Left lung (tissue), 10 donors: Measurements from ENCODE around the gene LAMC1. TPM values are rescaled to one million over a fixed set of nuclear protein-coding genes. Genes with fewer than 3 reads are reported as not detected.
A peak's percentile ranks its signal among the peaks of the same experiment; 100 is the strongest.

Experiments
- ATAC-seq: fragments of 200-7000 bp; cut with Tn5 transposase; one replicate; pipeline ENCODE4 v1.9.1; 2020; ENCODE audit warnings: moderate library complexity
- DNase-seq, 4 donors: peaks; one replicate each; pipeline ENCODE4 v3.0.0-alpha.2; 2013 to 2020
- H3K27ac ChIP-seq, 2 donors: fragments of 200-600 bp; sonication (generic) in 1 of 2; one replicate each; pipeline versions ENCODE4 v1.5.0 to v1.8.0; 2020 to 2021
- H3K27me3 ChIP-seq, 2 donors: fragments of 200-600 bp; sonication (generic) in 1 of 2; one replicate each; pipeline versions ENCODE4 v1.5.0 to v1.8.0; 2020 to 2021
- H3K36me3 ChIP-seq, 2 donors: fragments of 200-600 bp; sonication (generic) in 1 of 2; one replicate each; pipeline versions ENCODE4 v1.5.0 to v1.8.0; 2020 to 2021
- H3K4me1 ChIP-seq, 2 donors: fragments of 200-600 bp; one replicate each; pipeline ENCODE4 v1.8.0; 2021
- H3K4me3 ChIP-seq, 2 donors: fragments of 200-600 bp; sonication (generic) in 1 of 2; one replicate each; pipeline versions ENCODE4 v1.5.0 to v1.8.0; 2020 to 2021; ENCODE audit warnings: mild to moderate bottlenecking in 1 of 2
- H3K9me3 ChIP-seq, 2 donors: fragments of 200-600 bp; sonication (generic) in 1 of 2; one replicate each; pipeline versions ENCODE4 v1.5.0 to v1.8.0; 2020 to 2021
- intact Hi-C, 2 donors: fragments of 100-400 bp; cut with DNase I; formaldehyde crosslinking; loops; one replicate each; pipeline versions ENCODE4 v1.11.2 to v1.14.2; 2022
- polyA plus RNA-seq, 6 donors: library from polyadenylated mRNA; unstranded; fragments of 120-200 nt; gene quantifications; one replicate each; pipeline ENCODE4 v1.2.1, GENCODE V29; 2013; ENCODE audit not compliant: insufficient read length in 6 of 6
- total RNA-seq, 2 donors: library from RNA; stranded (reverse); fragmentation: NEBNext Ultra II Directional; extraction: Animal tissue kit (Norgen Biotek cat#: 25700); gene quantifications; one replicate each; pipeline ENCODE4 v1.2.1, GENCODE V29; 2021
- TF ChIP-seq, protein P1 (sequence below), 2 donors: fragments of 200-600 bp; sonication (generic) in 1 of 2; IDR thresholded peaks; one replicate each; pipeline versions ENCODE4 v1.5.0 to v1.8.0; 2021; ENCODE audit warnings: antibody characterized with exemption in 2 of 2
- donor health status: DM: no; HTN: yes; CAD: no.
- donor health status: DM: no; HTN: no; CAD: no.

The LAMC1 gene
- total and polyA plus RNA-seq, 8 donors, result 144 to 357 (median 321) TPM

DNA sequence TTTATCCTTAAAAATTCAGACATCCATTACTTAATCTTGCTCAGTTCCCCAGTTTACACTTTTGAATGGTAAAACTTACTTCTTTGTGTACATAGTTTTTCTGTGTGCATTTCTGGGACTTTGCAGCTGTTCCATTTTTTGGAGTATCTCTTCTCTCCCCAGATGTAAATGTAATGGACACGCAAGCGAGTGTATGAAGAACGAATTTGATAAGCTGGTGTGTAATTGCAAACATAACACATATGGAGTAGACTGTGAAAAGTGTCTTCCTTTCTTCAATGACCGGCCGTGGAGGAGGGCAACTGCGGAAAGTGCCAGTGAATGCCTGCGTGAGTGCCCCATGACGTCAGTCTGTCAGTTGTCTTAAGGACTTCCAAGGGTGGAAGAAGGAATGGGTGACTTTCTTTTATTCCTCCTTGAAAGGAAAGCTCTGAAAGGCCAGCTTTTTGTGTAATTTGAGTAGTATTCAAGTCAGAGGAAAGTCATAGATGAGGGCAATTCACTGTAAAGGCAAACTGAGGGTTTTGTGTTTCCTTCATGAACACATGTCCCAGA lies 87.2 kb downstream of the LAMC1 start:
- TF ChIP-seq, protein P1, sequence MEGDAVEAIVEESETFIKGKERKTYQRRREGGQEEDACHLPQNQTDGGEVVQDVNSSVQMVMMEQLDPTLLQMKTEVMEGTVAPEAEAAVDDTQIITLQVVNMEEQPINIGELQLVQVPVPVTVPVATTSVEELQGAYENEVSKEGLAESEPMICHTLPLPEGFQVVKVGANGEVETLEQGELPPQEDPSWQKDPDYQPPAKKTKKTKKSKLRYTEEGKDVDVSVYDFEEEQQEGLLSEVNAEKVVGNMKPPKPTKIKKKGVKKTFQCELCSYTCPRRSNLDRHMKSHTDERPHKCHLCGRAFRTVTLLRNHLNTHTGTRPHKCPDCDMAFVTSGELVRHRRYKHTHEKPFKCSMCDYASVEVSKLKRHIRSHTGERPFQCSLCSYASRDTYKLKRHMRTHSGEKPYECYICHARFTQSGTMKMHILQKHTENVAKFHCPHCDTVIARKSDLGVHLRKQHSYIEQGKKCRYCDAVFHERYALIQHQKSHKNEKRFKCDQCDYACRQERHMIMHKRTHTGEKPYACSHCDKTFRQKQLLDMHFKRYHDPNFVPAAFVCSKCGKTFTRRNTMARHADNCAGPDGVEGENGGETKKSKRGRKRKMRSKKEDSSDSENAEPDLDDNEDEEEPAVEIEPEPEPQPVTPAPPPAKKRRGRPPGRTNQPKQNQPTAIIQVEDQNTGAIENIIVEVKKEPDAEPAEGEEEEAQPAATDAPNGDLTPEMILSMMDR (IDR thresholded peaks at IDR 0.05), result no peak
- DNase-seq, result peak in 1 of 4 donors; percentile 61
- peak; percentile 83 for ATAC-seq
- Histone ChIP-seq H3K27me3 (no peaks in the 10 kb centered on the region), H3K9me3 (no peaks in the 10 kb centered on the region), H3K4me1 (peaks cover 0 to 3% of the 10 kb centered on the region in 2 donors), H3K36me3 (peaks cover 0 to 14% of the 10 kb centered on the region in 2 donors), H3K27ac (no peak overlapping the region), H3K4me3 (no peak overlapping the region)
- intact Hi-C loops, result no loop called here

DNA sequence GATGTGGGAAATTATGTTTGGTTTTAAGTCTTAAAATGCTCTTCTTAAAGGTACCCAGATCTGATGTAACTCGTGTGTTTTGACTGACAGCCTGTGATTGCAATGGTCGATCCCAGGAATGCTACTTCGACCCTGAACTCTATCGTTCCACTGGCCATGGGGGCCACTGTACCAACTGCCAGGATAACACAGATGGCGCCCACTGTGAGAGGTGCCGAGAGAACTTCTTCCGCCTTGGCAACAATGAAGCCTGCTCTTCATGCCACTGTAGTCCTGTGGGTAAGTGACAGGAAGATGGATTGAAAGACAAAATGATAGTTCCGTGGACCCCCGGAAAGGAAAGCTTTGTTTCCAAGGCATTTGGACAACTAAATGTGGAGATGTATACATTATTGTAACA lies 91.2 kb downstream of the LAMC1 start:
- Histone ChIP-seq H3K4me1 (no peaks in the 10 kb centered on the region), H3K27ac (no peak overlapping the region), H3K4me3 (no peak overlapping the region), H3K36me3 (peaks cover 0 to 52% of the 10 kb centered on the region in 2 donors), H3K27me3 (no peaks in the 10 kb centered on the region), H3K9me3 (no peaks in the 10 kb centered on the region)
- no peak for ATAC-seq
- TF ChIP-seq, protein P1 (IDR thresholded peaks at IDR 0.05), result no peak
- no peak for DNase-seq
- intact Hi-C loops, result no loop called here

DNA sequence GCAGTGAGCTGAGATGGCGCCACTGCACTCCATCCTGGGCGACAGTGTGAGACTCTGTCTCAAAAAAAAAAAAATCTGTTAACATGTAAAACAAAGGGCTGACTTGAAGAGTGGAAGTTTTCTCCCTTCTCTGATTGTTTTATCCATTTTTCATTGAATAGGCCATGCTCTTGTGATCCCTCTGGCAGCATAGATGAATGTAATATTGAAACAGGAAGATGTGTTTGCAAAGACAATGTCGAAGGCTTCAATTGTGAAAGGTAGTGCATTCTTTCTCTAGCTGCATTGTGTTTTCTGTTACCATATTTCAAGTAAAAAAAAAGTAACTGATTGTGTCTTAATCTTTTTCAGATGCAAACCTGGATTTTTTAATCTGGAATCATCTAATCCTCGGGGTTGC lies 93.2 kb downstream of the LAMC1 start:
- TF ChIP-seq, protein P1 (IDR thresholded peaks at IDR 0.05), result no peak
- Histone ChIP-seq H3K4me1 (no peaks in the 10 kb centered on the region), H3K27ac (no peak overlapping the region), H3K4me3 (no peak overlapping the region), H3K9me3 (no peaks in the 10 kb centered on the region), H3K27me3 (no peaks in the 10 kb centered on the region), H3K36me3 (peaks cover 0 to 63% of the 10 kb centered on the region in 2 donors)
- DNase-seq, result no peak
- intact Hi-C loops, result no loop called here
- ATAC-seq, result no peak

DNA sequence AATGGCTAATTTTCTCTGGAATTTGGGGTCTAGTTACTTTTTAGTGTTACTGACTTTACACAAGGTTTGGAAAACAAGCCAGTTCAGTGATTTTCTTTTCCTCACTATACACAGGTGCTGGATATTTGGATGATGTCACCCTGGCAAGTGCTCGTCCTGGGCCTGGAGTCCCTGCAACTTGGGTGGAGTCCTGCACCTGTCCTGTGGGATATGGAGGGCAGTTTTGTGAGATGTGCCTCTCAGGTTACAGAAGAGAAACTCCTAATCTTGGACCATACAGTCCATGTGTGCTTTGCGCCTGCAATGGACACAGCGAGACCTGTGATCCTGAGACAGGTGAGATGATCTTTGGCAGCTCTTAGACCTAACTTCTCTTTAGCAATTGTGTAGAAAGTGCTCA lies 98.4 kb downstream of the LAMC1 start:
- Histone ChIP-seq H3K36me3 (peaks cover 0 to 85% of the 10 kb centered on the region in 2 donors), H3K4me1 (peaks cover 3 to 7% of the 10 kb centered on the region in 2 donors), H3K9me3 (no peaks in the 10 kb centered on the region), H3K27ac (no peak overlapping the region), H3K27me3 (no peaks in the 10 kb centered on the region), H3K4me3 (no peak overlapping the region)
- DNase-seq (no peak), ATAC-seq (no peak)
- TF ChIP-seq, protein P1 (IDR thresholded peaks at IDR 0.05), result no peak
- intact Hi-C loops, result no loop called here

DNA sequence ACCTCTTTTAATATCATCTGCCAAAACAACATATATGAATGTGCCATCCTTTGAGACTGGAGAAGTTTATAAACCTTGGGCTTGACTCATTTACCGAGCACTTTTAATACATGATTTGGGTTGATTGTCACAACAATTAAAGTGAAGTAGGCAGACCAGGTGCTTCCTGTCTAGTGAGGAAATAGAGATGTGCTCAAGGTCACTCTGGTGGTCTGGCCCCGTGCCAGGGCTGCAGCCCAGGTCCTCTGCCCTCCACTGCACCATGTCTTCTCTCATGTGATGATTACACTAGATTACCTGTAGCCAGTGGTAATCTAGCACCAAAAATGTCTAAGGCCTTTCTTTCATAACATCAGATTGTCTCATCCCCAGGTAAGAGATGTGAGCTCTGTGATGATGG lies 101.0 kb downstream of the LAMC1 start:
- H3K36me3 ChIP-seq, result peaks cover 0 to 81% of the 10 kb centered on the region in 2 donors

More for the DNA sequence above, 101.0 kb downstream of the LAMC1 start:
- H3K4me1 ChIP-seq, result peaks cover 3 to 9% of the 10 kb centered on the region in 2 donors
- DNase-seq (no peak), ATAC-seq (no peak)
- H3K27ac ChIP-seq, result no peak overlapping the region
- intact Hi-C loops, result no loop called here
- no peak overlapping the region for H3K4me3 ChIP-seq
- TF ChIP-seq, protein P1 (IDR thresholded peaks at IDR 0.05), result no peak
- no peaks in the 10 kb centered on the region for H3K27me3 ChIP-seq
- no peaks in the 10 kb centered on the region for H3K9me3 ChIP-seq
